Measurements from ENCODE around the gene BMAL1. TPM values are rescaled to one million over a fixed set of nuclear protein-coding genes. Genes with fewer than 3 reads are reported as not detected.
A peak's percentile ranks its signal among the peaks of the same experiment; 100 is the strongest.

The BMAL1 gene
- total RNA-seq, 1 donor from 2014 or later: 8.6 TPM

DNA sequence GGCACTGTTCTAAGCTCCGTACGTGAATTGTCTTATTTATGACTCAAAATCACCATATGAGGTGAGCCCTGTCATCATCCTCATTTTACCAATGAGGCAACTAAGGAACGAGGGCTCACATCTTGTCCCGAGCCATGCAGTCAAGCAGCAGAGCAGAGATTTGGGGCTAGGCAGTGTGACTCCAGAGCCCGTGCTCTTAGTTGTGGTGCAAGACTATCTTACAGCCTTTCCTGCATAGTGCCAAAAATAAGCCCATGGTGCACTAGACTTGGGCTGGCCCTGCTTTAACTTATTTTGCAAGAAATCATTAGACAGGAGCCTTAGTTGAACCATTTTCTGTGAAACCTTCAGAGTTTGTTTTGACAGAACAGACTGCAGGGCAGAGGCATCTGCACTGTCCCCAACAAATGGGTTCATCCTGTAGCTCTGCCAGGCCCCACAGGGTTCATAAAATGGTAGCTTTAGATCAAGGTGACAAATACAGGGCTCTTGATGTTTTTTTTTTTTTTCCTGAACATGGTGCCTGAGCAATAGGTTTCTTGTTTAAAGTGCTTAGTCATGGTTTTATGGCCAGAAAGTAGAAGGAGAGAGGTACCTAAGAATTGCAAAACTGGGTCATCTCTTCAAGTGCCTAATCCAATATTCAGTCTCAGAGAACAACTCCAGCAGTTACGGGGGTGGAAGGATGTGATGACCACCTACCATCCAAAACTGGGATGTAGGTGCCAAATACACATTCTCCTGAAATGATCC is 56.6 kb downstream of the BMAL1 start:
- peaks cover 1% of the 10 kb centered on the region for H3K27me3 Mint-ChIP-seq (ENCODE audit: unreplicated experiment)
- no peak for DNase-seq
- H3K9me3 Mint-ChIP-seq (ENCODE audit: unreplicated experiment): no peaks in the 10 kb centered on the region
- TF ChIP-seq, protein P1, sequence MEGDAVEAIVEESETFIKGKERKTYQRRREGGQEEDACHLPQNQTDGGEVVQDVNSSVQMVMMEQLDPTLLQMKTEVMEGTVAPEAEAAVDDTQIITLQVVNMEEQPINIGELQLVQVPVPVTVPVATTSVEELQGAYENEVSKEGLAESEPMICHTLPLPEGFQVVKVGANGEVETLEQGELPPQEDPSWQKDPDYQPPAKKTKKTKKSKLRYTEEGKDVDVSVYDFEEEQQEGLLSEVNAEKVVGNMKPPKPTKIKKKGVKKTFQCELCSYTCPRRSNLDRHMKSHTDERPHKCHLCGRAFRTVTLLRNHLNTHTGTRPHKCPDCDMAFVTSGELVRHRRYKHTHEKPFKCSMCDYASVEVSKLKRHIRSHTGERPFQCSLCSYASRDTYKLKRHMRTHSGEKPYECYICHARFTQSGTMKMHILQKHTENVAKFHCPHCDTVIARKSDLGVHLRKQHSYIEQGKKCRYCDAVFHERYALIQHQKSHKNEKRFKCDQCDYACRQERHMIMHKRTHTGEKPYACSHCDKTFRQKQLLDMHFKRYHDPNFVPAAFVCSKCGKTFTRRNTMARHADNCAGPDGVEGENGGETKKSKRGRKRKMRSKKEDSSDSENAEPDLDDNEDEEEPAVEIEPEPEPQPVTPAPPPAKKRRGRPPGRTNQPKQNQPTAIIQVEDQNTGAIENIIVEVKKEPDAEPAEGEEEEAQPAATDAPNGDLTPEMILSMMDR (IDR thresholded peaks at IDR 0.05; ENCODE audit: partially characterized antibody, unreplicated experiment): no peak
- H3K4me3 Mint-ChIP-seq (ENCODE audit: unreplicated experiment): no peak overlapping the region
- H3K27ac Mint-ChIP-seq (ENCODE audit: unreplicated experiment): no peak overlapping the region
- H3K36me3 Mint-ChIP-seq (ENCODE audit: unreplicated experiment): no peaks in the 10 kb centered on the region
- H3K4me1 Mint-ChIP-seq (ENCODE audit: low read depth, unreplicated experiment): no peaks in the 10 kb centered on the region

DNA sequence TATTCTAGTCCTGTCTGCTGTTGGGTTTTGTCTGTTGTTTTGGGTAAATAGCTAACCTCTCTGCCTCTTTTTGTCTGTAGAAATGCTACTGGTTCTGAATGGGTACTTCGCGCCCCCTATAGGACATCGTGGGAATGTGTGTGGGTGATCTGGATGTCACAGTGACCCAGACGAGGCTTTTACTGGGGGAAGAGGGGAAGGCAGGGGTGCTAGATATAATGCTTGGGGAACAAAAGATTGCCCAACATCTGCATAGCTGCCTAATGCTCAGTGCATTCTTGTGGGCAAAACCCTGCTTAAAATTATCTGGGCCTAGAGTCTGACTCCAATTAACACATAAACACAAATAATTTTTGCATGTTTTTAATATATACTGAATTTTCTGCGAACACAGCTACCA is 57.7 kb downstream of the BMAL1 start:
- H3K4me1 Mint-ChIP-seq (ENCODE audit: low read depth, unreplicated experiment): peaks cover 2% of the 10 kb centered on the region
- H3K36me3 Mint-ChIP-seq (ENCODE audit: unreplicated experiment): no peaks in the 10 kb centered on the region
- H3K27ac Mint-ChIP-seq (ENCODE audit: unreplicated experiment): no peak overlapping the region
- H3K27me3 Mint-ChIP-seq (ENCODE audit: unreplicated experiment): peaks cover 3% of the 10 kb centered on the region
- H3K9me3 Mint-ChIP-seq (ENCODE audit: unreplicated experiment): no peaks in the 10 kb centered on the region
- TF ChIP-seq, protein P1 (IDR thresholded peaks at IDR 0.05; ENCODE audit: partially characterized antibody, unreplicated experiment): peak; percentile 85
- DNase-seq: peak; percentile 76
- H3K4me3 Mint-ChIP-seq (ENCODE audit: unreplicated experiment): no peak overlapping the region

DNA sequence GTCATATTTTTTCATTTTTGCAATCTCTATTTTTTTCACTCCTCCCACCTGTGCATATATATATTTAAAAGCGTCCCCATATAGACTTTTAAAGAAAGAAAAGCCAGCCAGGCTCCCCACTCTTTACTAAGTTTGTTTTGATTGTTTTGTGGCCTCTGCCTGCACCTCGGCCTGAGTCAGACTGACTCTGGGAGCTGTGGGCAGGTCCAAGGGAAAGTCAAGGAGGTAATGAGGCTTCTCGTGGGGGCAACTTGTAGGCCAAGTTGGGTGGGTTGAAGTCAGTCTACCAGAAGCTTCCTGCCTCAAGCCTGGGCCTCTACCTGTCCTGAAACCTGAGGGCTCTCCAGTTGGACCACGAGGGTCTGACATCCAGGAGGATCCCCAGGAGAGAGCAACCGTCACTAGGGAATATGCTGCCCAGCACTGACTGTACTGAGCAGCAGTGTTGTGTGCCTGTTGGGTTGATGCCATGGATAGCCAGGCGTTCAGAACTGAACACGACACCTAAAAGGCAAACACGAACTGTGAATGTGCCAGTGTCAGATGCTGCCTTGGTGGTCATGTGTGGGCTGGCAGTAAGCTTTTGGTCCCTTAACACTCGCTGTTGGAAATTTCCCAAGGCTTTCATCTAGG is 58.8 kb downstream of the BMAL1 start:
- TF ChIP-seq, protein P1 (IDR thresholded peaks at IDR 0.05; ENCODE audit: partially characterized antibody, unreplicated experiment): no peak
- no peak overlapping the region for H3K4me3 Mint-ChIP-seq (ENCODE audit: unreplicated experiment)
- H3K4me1 Mint-ChIP-seq (ENCODE audit: low read depth, unreplicated experiment): peaks cover 2% of the 10 kb centered on the region
- H3K9me3 Mint-ChIP-seq (ENCODE audit: unreplicated experiment): no peaks in the 10 kb centered on the region
- H3K27ac Mint-ChIP-seq (ENCODE audit: unreplicated experiment): no peak overlapping the region
- no peaks in the 10 kb centered on the region for H3K36me3 Mint-ChIP-seq (ENCODE audit: unreplicated experiment)
- peaks cover 3% of the 10 kb centered on the region for H3K27me3 Mint-ChIP-seq (ENCODE audit: unreplicated experiment)
- no peak for DNase-seq

DNA sequence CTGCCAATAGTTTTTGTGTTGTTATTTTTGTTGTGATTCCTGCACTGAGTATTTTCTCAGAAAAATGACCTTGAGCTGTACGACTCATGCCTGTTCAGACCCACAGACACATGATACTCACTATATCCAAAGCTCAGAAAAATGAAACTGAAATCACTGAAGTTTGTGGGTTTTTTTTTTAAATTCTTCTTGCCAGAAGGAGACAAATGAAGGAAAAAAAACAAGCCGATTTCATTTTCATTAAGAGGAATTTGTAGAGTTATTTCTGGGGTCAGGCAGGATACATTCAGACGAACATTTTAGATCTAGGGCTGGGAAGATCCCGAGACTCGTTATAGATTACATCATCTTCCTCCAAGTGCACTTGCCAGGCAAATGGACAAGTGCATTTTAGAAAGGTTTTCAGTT is 60.4 kb downstream of the BMAL1 start:
- Mint-ChIP-seq H3K4me3 (ENCODE audit: unreplicated experiment) (no peak overlapping the region), H3K36me3 (ENCODE audit: unreplicated experiment) (no peaks in the 10 kb centered on the region), H3K27me3 (ENCODE audit: unreplicated experiment) (peaks cover 3% of the 10 kb centered on the region), H3K9me3 (ENCODE audit: unreplicated experiment) (peaks cover 2% of the 10 kb centered on the region), H3K4me1 (ENCODE audit: low read depth, unreplicated experiment) (peaks cover 2% of the 10 kb centered on the region), H3K27ac (ENCODE audit: unreplicated experiment) (no peak overlapping the region)
- no peak for DNase-seq
- TF ChIP-seq, protein P1 (IDR thresholded peaks at IDR 0.05; ENCODE audit: partially characterized antibody, unreplicated experiment): no peak
